GM12801 (cell line): ENCODE measurements around the gene BRD4.

Experiments used
- TF ChIP-seq, protein P1 (sequence below): IDR thresholded peaks from one replicate; pipeline ENCODE4 v1.5.1; 2011; ENCODE audit warnings: control low read depth; ENCODE audit not compliant: insufficient read length; ENCODE audit errors: extremely low read depth

BRD4 gene

DNA sequence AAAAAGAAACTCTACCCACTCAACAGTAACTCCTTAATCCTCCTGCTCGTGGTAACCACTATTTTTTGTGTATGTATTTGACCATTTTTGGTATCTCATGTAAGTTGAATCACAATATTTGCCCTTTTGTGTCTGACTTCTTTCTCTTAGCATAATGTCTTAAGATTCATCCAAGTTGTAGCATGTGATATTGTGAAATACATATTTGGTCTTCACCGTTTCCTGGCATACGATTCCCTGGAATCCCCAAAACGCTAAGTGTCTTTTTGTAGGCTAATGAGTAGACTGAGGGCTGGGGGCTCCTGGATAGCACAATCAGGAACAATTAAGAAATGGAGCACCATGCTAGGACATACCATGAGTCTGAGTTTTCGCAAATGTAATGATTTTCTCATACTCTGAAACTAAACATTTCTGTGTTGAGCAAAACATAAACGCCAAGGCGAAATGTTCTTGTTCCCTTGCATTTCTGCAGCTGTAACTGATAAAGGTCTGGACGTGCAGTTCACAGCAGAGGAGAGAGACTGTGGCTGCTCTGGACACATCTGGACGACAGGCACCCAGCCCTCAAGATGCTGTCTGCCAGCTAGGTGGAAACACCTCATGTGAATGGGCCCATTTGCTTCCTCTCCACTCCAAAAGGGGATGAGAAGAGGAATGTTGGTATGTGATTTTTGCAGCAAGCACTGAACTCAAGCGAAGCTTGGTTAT is 38.4 kb downstream of the BRD4 start:
- TF ChIP-seq, protein P1, sequence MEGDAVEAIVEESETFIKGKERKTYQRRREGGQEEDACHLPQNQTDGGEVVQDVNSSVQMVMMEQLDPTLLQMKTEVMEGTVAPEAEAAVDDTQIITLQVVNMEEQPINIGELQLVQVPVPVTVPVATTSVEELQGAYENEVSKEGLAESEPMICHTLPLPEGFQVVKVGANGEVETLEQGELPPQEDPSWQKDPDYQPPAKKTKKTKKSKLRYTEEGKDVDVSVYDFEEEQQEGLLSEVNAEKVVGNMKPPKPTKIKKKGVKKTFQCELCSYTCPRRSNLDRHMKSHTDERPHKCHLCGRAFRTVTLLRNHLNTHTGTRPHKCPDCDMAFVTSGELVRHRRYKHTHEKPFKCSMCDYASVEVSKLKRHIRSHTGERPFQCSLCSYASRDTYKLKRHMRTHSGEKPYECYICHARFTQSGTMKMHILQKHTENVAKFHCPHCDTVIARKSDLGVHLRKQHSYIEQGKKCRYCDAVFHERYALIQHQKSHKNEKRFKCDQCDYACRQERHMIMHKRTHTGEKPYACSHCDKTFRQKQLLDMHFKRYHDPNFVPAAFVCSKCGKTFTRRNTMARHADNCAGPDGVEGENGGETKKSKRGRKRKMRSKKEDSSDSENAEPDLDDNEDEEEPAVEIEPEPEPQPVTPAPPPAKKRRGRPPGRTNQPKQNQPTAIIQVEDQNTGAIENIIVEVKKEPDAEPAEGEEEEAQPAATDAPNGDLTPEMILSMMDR = no peak

DNA sequence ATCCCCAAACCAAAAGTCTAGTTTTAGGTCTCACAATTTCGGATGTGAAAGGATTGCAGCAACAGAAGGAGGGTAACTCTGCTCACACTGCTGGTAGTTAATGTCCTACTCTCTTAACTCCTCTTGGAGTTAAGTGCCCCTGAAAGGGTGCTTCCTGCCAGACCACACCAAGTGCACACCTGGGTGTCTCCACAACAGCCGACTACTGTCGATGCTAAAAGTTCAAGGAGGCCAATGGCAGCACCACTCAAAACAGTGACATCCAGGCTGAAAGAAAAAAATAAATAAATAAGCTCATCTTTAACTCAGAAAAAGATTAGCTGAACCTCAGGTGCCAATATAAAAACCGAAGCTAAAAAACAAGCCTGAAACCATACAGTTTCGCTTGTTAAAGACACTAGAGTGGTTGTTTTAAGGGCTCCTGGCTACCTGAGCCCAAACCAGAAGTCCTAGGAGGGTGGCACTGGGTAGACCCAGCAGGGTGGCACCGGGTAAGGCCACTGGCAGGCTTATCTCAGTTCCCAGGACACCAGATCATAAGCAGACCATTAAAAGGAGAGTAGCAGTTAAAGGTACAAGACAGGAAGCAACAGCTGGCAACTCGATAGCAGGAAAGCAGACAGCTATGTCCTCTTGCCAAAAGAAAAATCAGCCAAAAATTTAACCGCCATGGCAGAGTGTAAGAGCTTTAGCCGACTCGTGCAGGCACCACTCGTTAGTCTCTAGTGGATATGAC is 39.3 kb downstream of the BRD4 start:
- TF ChIP-seq, protein P1 = no peak

DNA sequence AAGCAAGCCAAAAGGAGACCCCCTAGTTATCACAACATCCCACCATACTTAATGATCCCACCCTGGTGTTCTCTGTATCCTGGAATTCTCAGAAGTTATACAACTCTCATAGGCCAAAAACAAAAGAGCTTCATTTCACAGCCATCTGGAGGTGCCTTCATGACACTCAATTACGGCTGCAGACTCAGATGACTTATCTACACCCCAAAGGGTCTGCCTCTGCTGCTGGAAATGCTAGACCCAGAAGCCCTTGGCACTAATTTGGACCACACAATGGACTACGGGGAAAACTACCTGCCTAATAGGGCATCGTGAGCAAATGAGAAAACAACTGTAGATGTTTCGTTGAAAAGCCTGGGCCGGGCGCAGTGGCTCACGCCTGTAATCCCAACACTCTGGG is 40.2 kb downstream of the BRD4 start:
- TF ChIP-seq, protein P1 = no peak

DNA sequence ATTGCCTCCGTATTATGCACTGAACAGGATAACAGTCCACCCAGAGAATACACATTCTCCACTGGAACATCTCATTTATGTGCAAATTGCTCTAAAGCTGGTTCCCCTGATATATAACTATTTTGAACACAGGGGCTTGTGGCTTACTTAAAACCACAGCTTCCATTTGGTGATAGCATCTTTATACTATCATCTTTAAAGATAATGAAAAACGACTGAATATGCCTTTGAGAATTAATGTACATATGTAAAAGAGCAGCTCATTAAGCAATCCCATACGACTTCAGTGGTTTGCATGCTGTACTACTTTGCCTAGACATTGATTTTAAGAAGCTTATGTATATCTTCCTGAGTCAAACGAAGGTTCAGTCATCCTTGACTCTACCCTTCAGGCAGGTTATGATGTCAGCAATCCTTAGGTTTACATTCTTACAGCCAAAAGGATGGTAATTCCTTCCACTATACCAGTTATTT is 40.8 kb downstream of the BRD4 start:
- TF ChIP-seq, protein P1 = no peak

DNA sequence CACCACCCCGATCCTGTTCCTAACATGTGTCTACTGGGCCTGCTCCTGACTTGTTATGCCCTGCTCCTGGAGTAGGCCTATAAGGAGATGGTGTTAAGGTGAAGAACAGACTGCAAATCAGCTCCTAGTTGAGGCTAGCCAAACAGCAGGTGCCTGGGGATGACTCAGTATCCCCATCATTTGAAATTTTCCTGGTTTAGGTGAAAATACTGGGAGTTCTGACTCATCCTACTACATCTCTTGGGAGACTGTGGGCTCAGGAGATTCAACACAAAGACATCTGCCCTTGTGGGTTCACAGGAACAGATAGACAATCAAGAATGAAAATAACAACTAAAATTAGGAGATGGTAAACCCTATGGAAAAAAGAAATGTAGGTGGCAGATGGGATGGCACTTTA is 41.2 kb downstream of the BRD4 start:
- TF ChIP-seq, protein P1 = no peak

DNA sequence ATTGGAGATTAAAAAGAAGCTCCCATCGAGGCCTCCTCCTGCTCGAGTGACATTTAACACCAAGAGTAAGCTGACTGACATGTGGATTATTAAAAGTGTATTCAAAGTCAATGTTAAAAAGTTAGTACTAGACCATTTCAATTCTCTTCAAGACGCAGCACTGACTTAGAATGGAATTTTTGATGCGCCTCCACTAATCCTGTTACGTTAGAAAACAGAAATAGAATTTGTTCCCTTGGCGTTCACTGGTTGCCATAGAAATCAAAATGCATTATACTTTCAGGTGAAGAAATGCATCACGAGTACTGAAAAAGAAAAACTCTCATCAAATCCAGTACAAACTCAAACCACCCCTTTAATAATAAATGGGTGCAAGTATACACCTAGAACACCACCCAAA is 42.2 kb downstream of the BRD4 start:
- TF ChIP-seq, protein P1 = no peak

DNA sequence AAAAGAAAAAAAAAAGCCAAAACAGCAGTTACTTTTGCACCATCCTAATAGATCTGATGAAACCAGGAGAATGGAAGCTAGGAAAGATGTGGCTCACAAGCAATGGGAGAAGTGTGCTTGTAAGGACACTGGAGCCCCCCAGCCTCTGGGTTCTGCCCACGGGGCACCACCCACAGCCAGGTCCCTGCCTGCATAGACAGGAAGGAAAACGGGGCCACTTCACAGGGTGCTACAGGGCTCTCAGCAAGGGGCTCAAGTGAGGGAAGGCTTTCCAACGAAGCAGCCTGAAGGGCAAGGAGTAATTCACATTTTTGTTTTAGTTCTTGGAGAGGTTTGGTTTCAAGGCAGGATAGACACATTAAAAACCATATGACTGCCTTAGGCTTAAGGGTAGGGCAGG is 42.7 kb downstream of the BRD4 start:
- TF ChIP-seq, protein P1 = no peak
